H9 (cell line): ENCODE measurements around the gene FLACC1. TPM values are rescaled to one million over a fixed set of nuclear protein-coding genes. Genes with fewer than 3 reads are reported as not detected.

Experiments used
- DNase-seq: peaks from one replicate; pipeline ENCODE4 v3.0.0-alpha.2; 2017
- H2AFZ ChIP-seq: one replicate; pipeline ENCODE4 v1.6.1; 2013; ENCODE audit warnings: mild to moderate bottlenecking, low read length, control low read depth, moderate library complexity
- H2AK5ac ChIP-seq: 2 replicates; pipeline ENCODE4 v1.6.1; 2013; ENCODE audit warnings: low read length, control low read depth, mixed read lengths; ENCODE audit not compliant: insufficient read length
- H2BK120ac ChIP-seq: one replicate; pipeline ENCODE4 v1.6.1; 2013; ENCODE audit warnings: low read depth, mild to moderate bottlenecking, low read length, control low read depth, inconsistent platforms; ENCODE audit not compliant: poor library complexity, severe bottlenecking
- H2BK12ac ChIP-seq: 2 replicates; pipeline ENCODE4 v1.6.1; 2013; ENCODE audit warnings: low read length, control low read depth, mixed read lengths, low read depth; ENCODE audit not compliant: insufficient read length
- H2BK15ac ChIP-seq: 2 replicates; pipeline ENCODE4 v1.6.1; 2013; ENCODE audit warnings: low read depth, low read length, control low read depth
- H2BK20ac ChIP-seq: one replicate; pipeline ENCODE4 v1.6.1; 2013; ENCODE audit warnings: low read depth, mild to moderate bottlenecking, low read length, control low read depth, inconsistent platforms; ENCODE audit not compliant: poor library complexity, severe bottlenecking
- H2BK5ac ChIP-seq: 2 replicates; pipeline ENCODE4 v1.6.1; 2013; ENCODE audit warnings: low read length, control low read depth, mixed read lengths; ENCODE audit not compliant: insufficient read length
- H3K14ac ChIP-seq: 2 replicates; pipeline ENCODE4 v1.6.1; 2013; ENCODE audit warnings: low read length, control low read depth; ENCODE audit not compliant: insufficient read depth
- H3K18ac ChIP-seq: 2 replicates; pipeline ENCODE4 v1.6.1; 2013; ENCODE audit warnings: low read depth, mild to moderate bottlenecking, mixed read lengths, low read length, control low read depth; ENCODE audit not compliant: insufficient read length
- H3K23ac ChIP-seq: 2 replicates; pipeline ENCODE4 v1.6.1; 2013; ENCODE audit warnings: low read length, control low read depth, mixed read lengths, low read depth; ENCODE audit not compliant: insufficient read length
- H3K23me2 ChIP-seq: 2 replicates; pipeline ENCODE4 v1.6.1; 2013; ENCODE audit warnings: low read depth, mild to moderate bottlenecking, mixed read lengths, low read length, control low read depth; ENCODE audit not compliant: insufficient read length, poor library complexity, severe bottlenecking
- H3K27ac ChIP-seq: 2 replicates; pipeline ENCODE4 v1.5.1; 2013; ENCODE audit warnings: low read length, control low read depth, mixed read lengths, low read depth; ENCODE audit not compliant: insufficient read length
- H3K27me3 ChIP-seq: 2 replicates; pipeline ENCODE4 v1.6.1; 2013; ENCODE audit warnings: low read length, control low read depth, inconsistent platforms; ENCODE audit not compliant: insufficient read depth
- H3K4ac ChIP-seq: 2 replicates; pipeline ENCODE4 v1.6.1; 2013; ENCODE audit warnings: low read depth, mild to moderate bottlenecking, control low read depth, inconsistent platforms, low read length, moderate library complexity
- H3K4me1 ChIP-seq: 2 replicates; pipeline ENCODE4 v1.6.1; 2013; ENCODE audit warnings: low read length, control low read depth, inconsistent platforms; ENCODE audit not compliant: insufficient read depth
- H3K4me2 ChIP-seq: 2 replicates; pipeline ENCODE4 v1.6.1; 2013; ENCODE audit warnings: low read length, control low read depth, mixed read lengths; ENCODE audit not compliant: insufficient read length, insufficient read depth
- H3K56ac ChIP-seq: 2 replicates; pipeline ENCODE4 v1.6.1; 2013; ENCODE audit warnings: low read depth, mild to moderate bottlenecking, mixed read lengths, low read length, control low read depth; ENCODE audit not compliant: insufficient read length
- H3K79me1 ChIP-seq: 2 replicates; pipeline ENCODE4 v1.6.1; 2013; ENCODE audit warnings: low read depth, mild to moderate bottlenecking, moderate library complexity, low read length, control low read depth, inconsistent platforms; ENCODE audit not compliant: insufficient read depth, poor library complexity, severe bottlenecking
- H3K79me2 ChIP-seq: 2 replicates; pipeline ENCODE4 v1.6.1; 2013; ENCODE audit warnings: low read length, control low read depth, inconsistent platforms; ENCODE audit not compliant: insufficient read depth
- H3K9ac ChIP-seq: 2 replicates; pipeline ENCODE4 v1.6.1; 2013; ENCODE audit warnings: low read length, control low read depth, mixed read lengths; ENCODE audit not compliant: insufficient read length; ENCODE audit errors: extremely low read depth
- H3K9me3 ChIP-seq: one replicate; pipeline ENCODE4 v1.6.1; 2013; ENCODE audit warnings: low read depth, low read length, inconsistent platforms; ENCODE audit not compliant: control insufficient read depth
- H3T11ph ChIP-seq: one replicate; pipeline ENCODE4 v1.6.1; 2013; ENCODE audit warnings: mild to moderate bottlenecking, low read length, control low read depth, inconsistent platforms
- H4K20me1 ChIP-seq: one replicate; pipeline ENCODE4 v1.6.1; 2013; ENCODE audit not compliant: control insufficient read depth, insufficient read length, insufficient read depth
- H4K5ac ChIP-seq: 2 replicates; pipeline ENCODE4 v1.6.1; 2013; ENCODE audit warnings: low read depth, mild to moderate bottlenecking, mixed read lengths, low read length, control low read depth; ENCODE audit not compliant: insufficient read length
- H4K8ac ChIP-seq: replicated peaks from 2 replicates; pipeline ENCODE4 v1.6.1; 2013; ENCODE audit warnings: low read length, control low read depth, mixed read lengths, low read depth; ENCODE audit not compliant: insufficient read length
- H4K91ac ChIP-seq: 2 replicates; pipeline ENCODE4 v1.6.1; 2013; ENCODE audit warnings: low read depth, mild to moderate bottlenecking, moderate library complexity, mixed read lengths, low read length, control low read depth; ENCODE audit not compliant: insufficient read length
- H3K27ac Mint-ChIP-seq, 3 experiments: 2 replicates in 2 of 3; 3 replicates in 1 of 3; pipeline ENCODE4 v1.8.0; 2020 to 2021; ENCODE audit warnings: mixed read lengths in 3 of 3, mild to moderate bottlenecking in 1 of 3, moderate library complexity in 1 of 3
- H3K27me3 Mint-ChIP-seq: 2 replicates; pipeline ENCODE4 v1.8.0; 2021; ENCODE audit warnings: low read depth, mild to moderate bottlenecking, moderate library complexity, mixed read lengths
- H3K36me3 Mint-ChIP-seq, 3 experiments: 2 replicates in 2 of 3; 3 replicates in 1 of 3; pipeline ENCODE4 v1.8.0; 2020 to 2021; ENCODE audit warnings: low read depth in 3 of 3, mixed read lengths in 3 of 3; ENCODE audit not compliant: insufficient read depth in 1 of 3
- H3K4me1 Mint-ChIP-seq, 2 experiments: 2 replicates each; pipeline ENCODE4 v1.8.0; 2020; ENCODE audit warnings: mixed read lengths in 2 of 2
- H3K4me3 Mint-ChIP-seq, 2 experiments: 2 replicates in 1 of 2; 3 replicates in 1 of 2; pipeline ENCODE4 v1.8.0; 2020 to 2021; ENCODE audit warnings: mild to moderate bottlenecking in 2 of 2, mixed read lengths in 2 of 2, moderate library complexity in 1 of 2
- H3K9me3 Mint-ChIP-seq, 2 experiments: 2 replicates in 1 of 2; 3 replicates in 1 of 2; pipeline ENCODE4 v1.8.0; 2020; ENCODE audit warnings: mild to moderate bottlenecking in 2 of 2, mixed read lengths in 2 of 2, moderate library complexity in 1 of 2
- CTCF ChIP-seq: fragments of 200-600 bp; sonication (generic); conservative IDR thresholded peaks from 3 replicates; pipeline ENCODE4 v1.8.0; 2021; ENCODE audit warnings: antibody characterized with exemption, mild to moderate bottlenecking
- WGBS: extraction: QIAGEN DNeasy Blood & Tissue Kit; methylation state at CpG from one replicate; pipeline ENCODE4 v1.1.7; 2013; ENCODE audit warnings: missing lambda C conversion rate, low lambda C conversion rate, mixed read lengths; ENCODE audit not compliant: insufficient read length; ENCODE audit errors: extremely low coverage; 5-methylcytosine and 5-hydroxymethylcytosine counted together
- total RNA-seq: library from RNA; stranded (reverse); gene quantifications from 2 replicates; pipeline ENCODE4 v1.2.1, GENCODE V29; 2021

FLACC1 gene
- total RNA-seq, 1 experiment from 2014 or later = 0.42 TPM

- H3K36me3 Mint-ChIP-seq = peaks cover 0 to 3% (median 0%) of the 10 kb centered on the region in 3 experiments; a peak in 1 of 7 replicates
- Histone ChIP-seq H3K79me1 (no peaks in the 10 kb centered on the region), H2AK5ac (no peak overlapping the region), H3K18ac (no peak overlapping the region), H3K23ac (no peak overlapping the region), H2BK5ac (no peak overlapping the region), H3K23me2 (no peaks in the 10 kb centered on the region), H2BK15ac (no peak overlapping the region), H3K27ac (no peak overlapping the region), H3K79me2 (no peaks in the 10 kb centered on the region), H4K20me1 (no peaks in the 10 kb centered on the region), H4K5ac (no peak overlapping the region), H3K4ac (no peak overlapping the region), H3K9me3 (no peaks in the 10 kb centered on the region), H2BK20ac (no peak overlapping the region), H2AFZ (no peak overlapping the region), H3K56ac (no peak overlapping the region), H2BK12ac (no peak overlapping the region), H3K4me1 (no peaks in the 10 kb centered on the region), H3K27me3 (no peaks in the 10 kb centered on the region), H3K9ac (no peak overlapping the region), H3K4me2 (no peak overlapping the region), H4K8ac (no peak overlapping the region), H3K14ac (no peak overlapping the region), H3T11ph (no peak overlapping the region), H2BK120ac (no peak overlapping the region), H4K91ac (no peak overlapping the region)
- no peaks in the 10 kb centered on the region for H3K4me1 Mint-ChIP-seq
- H3K27ac Mint-ChIP-seq = no peak overlapping the region
- no peak overlapping the region for H3K4me3 Mint-ChIP-seq
- peaks cover 10 to 11% of the 10 kb centered on the region in 2 experiments; a peak in 4 of 5 replicates for H3K9me3 Mint-ChIP-seq
- WGBS = no CpG with 5 or more reads among the region's 3 CpGs
- no peak for DNase-seq
- H3K27me3 Mint-ChIP-seq = no peaks in the 10 kb centered on the region
- TF ChIP-seq CTCF = no peak
Observed at GRCh38 chr2:201308914-201309313, 48.2 kb downstream of the FLACC1 start.
